Measurements from ENCODE around the gene E2F4.

Gene E2F4

DNA sequence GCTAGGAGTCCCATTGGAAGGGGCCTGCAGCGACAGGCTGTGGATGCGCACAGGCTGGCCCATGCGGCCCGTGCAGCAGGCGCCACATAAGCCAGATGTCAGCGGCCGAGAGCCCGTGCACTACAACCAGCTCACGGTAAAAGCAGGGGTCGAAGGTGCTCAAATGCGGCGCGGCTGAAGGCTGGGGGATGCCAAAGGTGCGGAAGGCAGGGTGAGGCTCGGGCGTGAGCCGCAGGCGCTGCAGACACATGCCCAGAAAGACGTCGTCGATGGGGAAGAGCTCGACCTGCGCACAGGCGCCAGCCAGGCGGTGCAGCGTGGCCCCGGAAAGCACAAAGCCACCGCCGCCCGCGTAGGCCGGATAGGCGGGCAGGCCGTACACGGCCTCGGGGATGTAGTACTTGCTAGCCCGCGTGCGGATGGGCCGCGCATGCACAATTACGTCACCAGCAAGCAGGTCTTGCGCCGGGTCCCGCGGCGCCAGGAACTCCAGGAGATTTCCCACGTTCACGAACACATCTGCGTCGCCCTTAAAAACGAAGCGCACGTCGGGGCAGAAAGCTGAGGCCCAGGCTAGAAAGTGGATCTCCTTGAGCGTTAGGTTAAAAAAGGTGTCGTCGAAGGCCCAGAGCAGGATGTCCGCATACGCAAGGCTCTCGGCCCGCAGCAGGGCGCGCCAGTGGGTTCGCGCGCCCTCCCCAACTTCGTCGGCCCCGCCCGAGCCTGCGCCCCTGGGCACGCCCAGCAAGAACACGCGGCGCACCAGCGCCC, 42.5 kb upstream of the E2F4 start:
- peaks cover 27 to 42% of the 10 kb centered on the region in 2 donors for H3K36me3 ChIP-seq (replicated peaks in 1 of 2; ENCODE audit: control insufficient read depth in 2 of 2, insufficient read depth in 2 of 2, low read length in 2 of 2)

DNA sequence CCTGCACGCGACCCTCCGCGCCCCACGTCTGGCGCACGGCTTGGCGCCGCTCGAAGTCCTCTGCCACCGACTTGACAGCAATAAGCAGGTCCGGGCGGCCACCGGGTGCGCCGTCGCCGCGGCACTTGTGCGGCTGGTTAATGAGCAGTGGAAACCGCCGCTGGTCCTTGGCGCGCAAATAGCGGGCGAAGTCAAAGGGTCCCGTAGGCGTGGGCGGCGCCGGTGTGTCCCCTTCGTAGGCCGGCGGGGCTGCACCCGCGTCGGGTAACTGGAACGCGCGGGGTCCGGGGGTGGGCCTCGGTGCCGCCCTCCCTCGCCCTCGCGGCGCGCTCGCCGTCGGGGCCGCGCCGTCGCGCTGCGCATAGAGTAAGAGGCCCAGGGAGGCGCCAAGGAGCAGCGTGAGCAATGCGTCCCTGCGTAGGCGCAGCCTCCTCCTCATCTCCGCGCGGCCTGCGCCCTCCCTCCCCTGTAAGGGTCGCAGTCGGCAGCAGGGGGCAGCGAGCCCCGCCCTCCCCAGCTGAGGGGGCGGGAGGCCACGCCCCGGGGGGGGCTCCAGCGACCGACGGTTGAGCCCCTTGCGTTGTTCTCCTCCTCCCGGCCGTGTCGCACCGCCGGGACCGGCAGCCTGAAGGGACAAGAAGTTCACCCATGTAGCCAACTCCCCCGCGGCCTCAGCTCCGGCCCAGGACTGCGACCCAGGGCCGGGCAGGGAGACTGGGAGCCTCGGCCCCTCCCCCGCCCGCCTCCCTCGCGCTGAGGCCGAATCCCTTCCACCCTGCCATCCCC, 41.7 kb upstream of the E2F4 start:
- Histone ChIP-seq H2AFZ (ENCODE audit: low read length) (peak overlapping the region; percentile 95), H2BK5ac (ENCODE audit: low read length) (peak overlapping the region; percentile 59), H4K91ac (ENCODE audit: low read depth, low read length, poor library complexity) (no peak overlapping the region), H2AK5ac (ENCODE audit: low read depth, low read length) (peak overlapping the region; percentile 51), H2BK120ac (ENCODE audit: low read depth, low read length) (peak overlapping the region; percentile 47), H3K18ac (ENCODE audit: low read length) (peak overlapping the region; percentile 88), H3K27ac (replicated peaks; ENCODE audit: low read length) (no peak overlapping the region), H3K9ac (ENCODE audit: low read depth, low read length, poor library complexity) (peak overlapping the region; percentile 53), H3K4ac (ENCODE audit: low read length) (no peak overlapping the region), H3K23ac (ENCODE audit: low read depth, low read length, poor library complexity) (peak overlapping the region; percentile 55), H3K4me2 (ENCODE audit: insufficient read depth, low read length, poor library complexity, severe bottlenecking) (peak overlapping the region; percentile 89), H3K4me1 (ENCODE audit: control insufficient read depth in 2 of 2, insufficient read depth in 1 of 2, low read depth in 1 of 2, low read length in 2 of 2) (peaks cover 2 to 4% of the 10 kb centered on the region in 2 donors), H2BK15ac (ENCODE audit: low read length) (peak overlapping the region; percentile 89), H4K8ac (ENCODE audit: low read depth, low read length) (no peak overlapping the region), H3K4me3 (ENCODE audit: low read length in 2 of 2) (peak overlapping the region; percentile 44 to 84), H3K9me3 (replicated peaks in 1 of 2; ENCODE audit: control insufficient read depth in 2 of 2, insufficient read depth in 1 of 2, low read depth in 1 of 2, low read length in 2 of 2) (peaks cover 0 to 7% of the 10 kb centered on the region in 2 donors), H2BK12ac (ENCODE audit: low read length) (no peak overlapping the region), H3K14ac (ENCODE audit: low read length) (peak overlapping the region; percentile 71), H3K36me3 (replicated peaks in 1 of 2; ENCODE audit: control insufficient read depth in 2 of 2, insufficient read depth in 2 of 2, low read length in 2 of 2) (peaks cover 23 to 35% of the 10 kb centered on the region in 2 donors), H3K27me3 (ENCODE audit: control insufficient read depth in 3 of 3, insufficient read depth in 3 of 3, low read depth in 1 of 3, low read length in 3 of 3) (peaks cover 23 to 59% (median 38%) of the 10 kb centered on the region in 3 experiments), H3K79me1 (ENCODE audit: low read depth, low read length) (no peaks in the 10 kb centered on the region)
- no CpG with 5 or more reads among the region's 94 CpGs for WGBS, 2 donors (ENCODE audit: extremely low coverage in 2 of 2, insufficient read length in 2 of 2, insufficient replicate concordance in 1 of 2)
- DNase-seq (ENCODE audit: low spot score) = no peak

More for the DNA sequence above, 42.5 kb upstream of the E2F4 start:
- Histone ChIP-seq H3K27ac (replicated peaks; ENCODE audit: low read length) (no peak overlapping the region), H2BK12ac (ENCODE audit: low read length) (no peak overlapping the region), H2AFZ (ENCODE audit: low read length) (no peak overlapping the region), H2BK5ac (ENCODE audit: low read length) (peak overlapping the region; percentile 59), H3K14ac (ENCODE audit: low read length) (no peak overlapping the region), H3K9ac (ENCODE audit: low read depth, low read length, poor library complexity) (no peak overlapping the region), H2AK5ac (ENCODE audit: low read depth, low read length) (peak overlapping the region; percentile 51), H3K4me2 (ENCODE audit: insufficient read depth, low read length, poor library complexity, severe bottlenecking) (peak overlapping the region; percentile 32), H3K79me1 (ENCODE audit: low read depth, low read length) (no peaks in the 10 kb centered on the region), H3K23ac (ENCODE audit: low read depth, low read length, poor library complexity) (peak overlapping the region; percentile 76), H3K18ac (ENCODE audit: low read length) (peak overlapping the region; percentile 77), H3K9me3 (replicated peaks in 1 of 2; ENCODE audit: control insufficient read depth in 2 of 2, insufficient read depth in 1 of 2, low read depth in 1 of 2, low read length in 2 of 2) (peaks cover 0 to 7% of the 10 kb centered on the region in 2 donors), H3K4ac (ENCODE audit: low read length) (no peak overlapping the region), H2BK120ac (ENCODE audit: low read depth, low read length) (peak overlapping the region; percentile 47), H3K4me1 (ENCODE audit: control insufficient read depth in 2 of 2, insufficient read depth in 1 of 2, low read depth in 1 of 2, low read length in 2 of 2) (peaks cover 2% of the 10 kb centered on the region in 2 donors), H4K91ac (ENCODE audit: low read depth, low read length, poor library complexity) (no peak overlapping the region), H2BK15ac (ENCODE audit: low read length) (no peak overlapping the region), H4K8ac (ENCODE audit: low read depth, low read length) (no peak overlapping the region), H3K4me3 (ENCODE audit: low read length in 2 of 2) (peak overlapping the region in 1 of 2 donors; percentile 23), H3K27me3 (ENCODE audit: control insufficient read depth in 3 of 3, insufficient read depth in 3 of 3, low read depth in 1 of 3, low read length in 3 of 3) (peaks cover 20 to 52% (median 31%) of the 10 kb centered on the region in 3 experiments)
- WGBS, 2 donors (ENCODE audit: extremely low coverage in 2 of 2, insufficient read length in 2 of 2, insufficient replicate concordance in 1 of 2) = no CpG with 5 or more reads among the region's 77 CpGs
- no peak for DNase-seq (ENCODE audit: low spot score)

DNA sequence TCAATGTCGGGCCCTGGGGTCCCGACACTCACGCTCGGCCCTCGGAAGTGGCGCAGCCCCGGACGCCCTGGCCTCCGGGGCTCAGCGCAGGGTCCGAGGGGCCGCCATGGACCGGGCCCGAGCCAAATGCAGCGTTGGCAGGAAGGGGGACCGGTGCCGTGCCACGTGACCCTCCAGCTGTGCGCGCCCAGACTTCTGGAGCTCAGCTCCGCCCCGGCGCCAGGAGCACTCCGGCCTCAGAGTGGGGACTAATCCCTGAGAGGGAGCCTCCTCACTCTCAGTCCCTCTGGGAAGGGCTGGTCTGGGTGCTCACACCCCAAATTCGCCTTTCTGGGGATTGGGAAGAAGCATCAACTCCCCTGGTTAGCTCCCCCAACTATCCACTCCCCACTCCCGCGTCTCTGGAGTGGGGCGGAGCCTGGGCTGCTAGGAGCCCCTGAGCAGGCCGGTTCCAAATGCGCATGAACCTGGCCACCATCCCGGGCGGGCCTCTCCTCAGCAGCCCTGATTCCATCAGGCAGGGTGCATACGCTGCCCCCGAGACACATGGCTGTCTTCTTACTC, 41.0 kb upstream of the E2F4 start, which contains the start of gene B3GNT9:
B3GNT9 (minus strand) TSS at position 166 of the 564 bp plus-strand sequence. CDS start 513 bp downstream, outside the sequence.
- Histone ChIP-seq H3K27me3 (ENCODE audit: control insufficient read depth in 3 of 3, insufficient read depth in 3 of 3, low read depth in 1 of 3, low read length in 3 of 3) (peaks cover 28 to 66% (median 44%) of the 10 kb centered on the region in 3 experiments), H4K8ac (ENCODE audit: low read depth, low read length) (no peak within 1 kb of the TSS), H3K18ac (ENCODE audit: low read length) (peak within 1 kb of the TSS; percentile 88), H2BK15ac (ENCODE audit: low read length) (peak within 1 kb of the TSS; percentile 89), H3K79me1 (ENCODE audit: low read depth, low read length) (no peaks in the 10 kb centered on the region), H2BK12ac (ENCODE audit: low read length) (no peak within 1 kb of the TSS), H3K4ac (ENCODE audit: low read length) (no peak within 1 kb of the TSS), H3K4me3 (ENCODE audit: low read length in 2 of 2) (peak within 1 kb of the TSS; percentile 44 to 84), H3K14ac (ENCODE audit: low read length) (peak within 1 kb of the TSS; percentile 71), H3K4me2 (ENCODE audit: insufficient read depth, low read length, poor library complexity, severe bottlenecking) (peak within 1 kb of the TSS; percentile 89), H2BK120ac (ENCODE audit: low read depth, low read length) (peak within 1 kb of the TSS; percentile 47), H3K27ac (replicated peaks; ENCODE audit: low read length) (no peak within 1 kb of the TSS), H4K91ac (ENCODE audit: low read depth, low read length, poor library complexity) (no peak within 1 kb of the TSS), H3K9me3 (replicated peaks in 1 of 2; ENCODE audit: control insufficient read depth in 2 of 2, insufficient read depth in 1 of 2, low read depth in 1 of 2, low read length in 2 of 2) (peaks cover 0 to 7% of the 10 kb centered on the region in 2 donors), H3K36me3 (replicated peaks in 1 of 2; ENCODE audit: control insufficient read depth in 2 of 2, insufficient read depth in 2 of 2, low read length in 2 of 2) (peaks cover 16 to 28% of the 10 kb centered on the region in 2 donors), H3K9ac (ENCODE audit: low read depth, low read length, poor library complexity) (peak within 1 kb of the TSS; percentile 53), H2BK5ac (ENCODE audit: low read length) (peak within 1 kb of the TSS; percentile 59), H3K23ac (ENCODE audit: low read depth, low read length, poor library complexity) (peak within 1 kb of the TSS; percentile 91), H2AFZ (ENCODE audit: low read length) (peak within 1 kb of the TSS; percentile 95), H3K4me1 (ENCODE audit: control insufficient read depth in 2 of 2, insufficient read depth in 1 of 2, low read depth in 1 of 2, low read length in 2 of 2) (peaks cover 2 to 8% of the 10 kb centered on the region in 2 donors), H2AK5ac (ENCODE audit: low read depth, low read length) (peak within 1 kb of the TSS; percentile 51)
- DNase-seq (ENCODE audit: low spot score) = no peak
- no CpG with 5 or more reads among the region's 34 CpGs for WGBS, 2 donors (ENCODE audit: extremely low coverage in 2 of 2, insufficient read length in 2 of 2, insufficient replicate concordance in 1 of 2)

All from neuronal stem cell (in vitro differentiated cells).